AML-193 (cell line): ENCODE measurements around the gene ZBTB16.

ENCODE experiments used
- DNase-seq, 2 experiments: peaks; one replicate each; lab custom pipeline; 2025; lab: John Stamatoyannopoulos, UW

The ZBTB16 gene

DNA sequence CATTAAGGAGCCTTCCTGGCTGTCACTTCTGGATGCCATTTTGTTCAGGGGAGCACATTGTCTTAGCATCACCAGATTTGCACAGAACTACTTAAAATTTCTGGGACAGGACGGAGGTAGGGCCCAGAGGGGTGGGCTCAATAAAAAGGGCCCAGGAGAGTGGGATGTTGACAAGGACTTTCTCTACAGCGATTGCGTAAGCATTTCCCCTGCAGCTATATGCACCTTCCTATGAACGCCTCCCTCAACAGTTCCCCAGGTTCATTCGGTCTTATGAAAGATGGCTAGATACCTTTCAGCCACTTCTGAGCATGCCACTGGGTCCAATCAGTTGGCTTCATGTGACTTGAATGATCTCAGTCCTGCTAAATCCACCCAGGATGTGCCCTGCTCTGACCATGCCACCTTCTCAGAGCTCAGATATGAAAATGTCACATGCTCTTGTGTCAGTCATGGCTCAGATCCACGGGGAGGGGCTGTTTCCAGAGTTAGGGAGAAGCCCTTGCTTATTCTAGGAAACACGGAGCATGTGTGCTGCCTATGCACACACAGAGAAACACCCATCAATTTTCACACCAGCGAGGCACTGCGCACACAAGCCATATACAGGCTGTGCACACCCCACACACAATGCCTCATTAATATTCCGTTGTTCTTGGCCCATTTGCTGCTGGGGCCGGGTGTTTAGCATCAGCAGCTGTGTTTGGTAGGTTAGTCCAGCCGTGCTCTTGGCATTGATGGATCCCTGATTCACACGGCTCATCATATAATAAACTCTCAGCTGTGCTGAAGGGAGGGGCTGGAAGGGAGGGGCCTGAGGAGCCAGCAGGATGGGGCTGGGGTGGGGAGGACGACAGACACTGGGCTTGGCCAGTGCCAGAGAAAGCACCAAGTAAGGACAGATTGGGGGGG is 184.2 kb downstream of the ZBTB16 start:
- no peak for DNase-seq

DNA sequence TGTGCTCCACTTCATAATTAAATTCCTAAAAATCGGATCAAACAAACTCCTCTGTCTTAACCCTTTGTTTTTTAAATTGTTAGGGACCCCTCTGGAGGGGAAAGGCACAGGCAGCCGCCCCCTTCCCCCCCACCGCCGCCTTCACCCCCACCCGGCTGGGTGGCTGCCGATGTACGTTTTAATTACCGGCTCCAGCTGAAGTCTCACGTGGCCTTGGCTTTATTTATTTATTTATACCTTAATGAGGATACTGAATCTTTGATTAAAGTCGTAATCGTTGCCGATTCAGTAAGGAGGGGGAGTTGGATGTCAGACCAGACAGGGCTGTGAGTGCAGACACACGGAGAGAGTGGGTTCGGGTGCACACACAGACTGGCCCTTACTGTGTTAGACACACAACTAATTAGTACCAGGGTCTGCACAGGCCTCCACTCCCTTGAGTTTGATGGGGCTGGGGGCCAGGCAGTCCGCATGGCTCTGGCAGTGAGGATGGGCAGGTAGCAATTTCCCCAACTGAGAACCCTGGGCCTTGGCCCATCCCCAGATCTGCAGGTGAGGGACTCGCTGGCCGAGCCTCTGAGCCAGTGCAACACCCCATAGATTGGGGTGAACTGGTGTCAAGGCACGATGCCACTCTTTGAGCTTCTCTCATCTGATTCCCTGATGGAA is 185.3 kb downstream of the ZBTB16 start:
- no peak for DNase-seq

DNA sequence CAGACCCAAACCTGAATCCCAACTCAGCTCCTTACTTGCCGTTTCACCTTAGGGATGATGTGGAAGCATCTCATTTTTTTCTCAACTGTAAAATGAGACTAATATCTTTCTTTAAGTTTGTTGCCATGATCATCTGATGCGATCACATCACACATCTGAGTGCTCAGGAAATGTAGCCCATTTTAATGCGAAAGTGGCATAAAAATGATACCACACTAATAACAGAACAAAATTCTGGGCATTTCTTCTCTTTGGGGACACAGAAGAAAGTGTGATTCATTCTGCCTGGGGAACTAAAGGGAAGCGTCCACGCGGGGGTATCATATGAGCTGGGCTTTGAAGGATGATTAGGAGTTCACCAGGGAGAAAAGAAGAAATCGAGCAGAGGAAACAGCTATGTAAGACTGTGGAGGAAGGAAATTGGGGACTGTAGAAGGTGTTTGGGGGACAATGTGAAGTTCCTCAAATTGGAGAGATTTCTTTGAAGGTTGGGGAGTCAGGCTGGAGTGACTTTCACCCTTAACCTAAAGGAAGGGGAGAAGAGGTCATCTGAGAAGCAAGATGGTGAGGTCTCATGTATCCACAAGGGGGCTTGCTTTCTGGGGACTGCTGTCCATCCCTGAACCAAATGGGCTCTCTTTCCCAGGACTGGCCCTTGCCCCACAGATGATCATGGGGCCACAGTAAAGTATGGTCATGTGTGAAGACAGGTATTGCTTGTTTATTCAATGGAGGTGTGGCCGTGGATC is 187.0 kb downstream of the ZBTB16 start:
- DNase-seq: no peak

DNA sequence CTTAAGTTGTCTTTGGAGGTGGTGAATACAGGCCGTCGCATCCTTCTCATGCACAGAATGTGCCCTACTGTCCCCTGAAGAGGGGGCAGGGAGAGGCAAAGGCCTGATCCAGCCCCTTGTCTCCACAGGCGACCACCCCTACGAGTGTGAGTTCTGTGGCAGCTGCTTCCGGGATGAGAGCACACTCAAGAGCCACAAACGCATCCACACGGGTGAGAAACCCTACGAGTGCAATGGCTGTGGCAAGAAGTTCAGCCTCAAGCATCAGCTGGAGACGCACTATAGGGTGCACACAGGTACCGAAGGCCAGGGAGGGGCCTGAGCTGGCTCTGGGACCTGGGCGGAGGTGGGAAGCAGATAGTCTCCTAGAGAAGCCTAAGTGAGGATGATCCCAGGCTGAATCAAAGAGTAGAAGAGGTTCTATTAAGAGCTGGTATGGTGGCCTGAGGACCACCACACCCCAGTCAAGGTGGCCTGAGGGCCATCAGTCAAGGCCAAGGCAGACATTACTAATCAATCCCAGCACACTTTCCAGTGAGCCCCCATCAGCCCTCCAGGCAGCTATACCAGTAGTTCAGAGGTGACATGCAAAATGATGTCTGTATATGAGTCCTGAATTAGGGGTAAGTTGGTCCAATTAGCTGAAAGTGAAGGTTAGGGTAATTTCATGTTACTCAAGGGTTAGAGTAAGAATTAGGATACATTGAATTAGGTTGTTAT is 187.7 kb downstream of the ZBTB16 start:
- no peak for DNase-seq

DNA sequence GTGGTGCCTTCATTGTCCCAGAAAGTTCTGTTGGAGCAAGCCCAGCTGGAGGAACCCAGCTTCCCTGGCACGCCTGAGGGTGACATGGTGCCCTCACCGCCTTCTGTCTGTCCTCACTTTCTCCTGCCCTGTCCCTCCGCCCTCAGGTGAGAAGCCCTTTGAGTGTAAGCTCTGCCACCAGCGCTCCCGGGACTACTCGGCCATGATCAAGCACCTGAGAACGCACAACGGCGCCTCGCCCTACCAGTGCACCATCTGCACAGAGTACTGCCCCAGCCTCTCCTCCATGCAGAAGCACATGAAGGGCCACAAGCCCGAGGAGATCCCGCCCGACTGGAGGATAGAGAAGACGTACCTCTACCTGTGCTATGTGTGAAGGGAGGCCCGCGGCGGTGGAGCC is 190.7 kb downstream of the ZBTB16 start:
- no peak for DNase-seq

DNA sequence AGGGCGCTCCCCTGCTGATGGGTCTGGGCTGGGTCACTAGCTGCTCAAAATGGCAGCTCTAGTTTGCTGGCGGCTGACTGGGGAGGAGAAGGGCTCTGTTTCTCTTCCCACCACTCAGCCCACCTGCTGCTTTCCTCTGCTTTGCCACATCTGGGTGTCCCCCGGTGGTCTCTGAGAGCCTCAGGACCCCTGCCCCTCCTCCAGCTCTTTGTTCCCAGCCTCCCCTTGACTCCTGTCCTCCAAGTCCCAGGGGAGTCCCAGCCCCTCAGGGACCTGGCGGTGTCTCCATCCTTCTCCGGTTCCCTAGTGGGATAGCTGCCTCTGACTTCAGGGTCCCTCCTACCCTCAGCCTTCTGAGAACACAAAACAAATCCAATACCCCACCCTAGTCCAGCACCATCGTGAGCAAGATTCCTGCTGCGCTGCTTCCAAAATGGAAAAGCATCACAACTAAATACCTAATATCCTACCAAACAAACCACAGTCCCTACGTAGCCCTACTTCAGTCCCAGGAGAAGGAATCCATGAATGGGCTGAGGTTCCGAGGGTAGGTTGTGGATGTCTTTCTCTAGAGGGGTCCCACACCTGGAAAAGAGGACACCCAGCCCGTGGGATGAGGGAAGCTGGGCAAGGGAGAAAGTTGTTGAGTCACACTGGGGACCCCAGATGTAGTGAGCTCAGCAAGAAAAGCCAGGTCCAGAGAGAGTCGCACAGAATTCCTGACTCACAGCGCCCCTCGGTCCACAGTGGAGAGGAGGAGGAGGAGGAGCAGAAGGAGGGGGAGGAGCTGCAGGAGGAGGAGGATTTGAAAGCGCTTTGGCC is 191.7 kb downstream of the ZBTB16 start:
- no peak for DNase-seq

DNA sequence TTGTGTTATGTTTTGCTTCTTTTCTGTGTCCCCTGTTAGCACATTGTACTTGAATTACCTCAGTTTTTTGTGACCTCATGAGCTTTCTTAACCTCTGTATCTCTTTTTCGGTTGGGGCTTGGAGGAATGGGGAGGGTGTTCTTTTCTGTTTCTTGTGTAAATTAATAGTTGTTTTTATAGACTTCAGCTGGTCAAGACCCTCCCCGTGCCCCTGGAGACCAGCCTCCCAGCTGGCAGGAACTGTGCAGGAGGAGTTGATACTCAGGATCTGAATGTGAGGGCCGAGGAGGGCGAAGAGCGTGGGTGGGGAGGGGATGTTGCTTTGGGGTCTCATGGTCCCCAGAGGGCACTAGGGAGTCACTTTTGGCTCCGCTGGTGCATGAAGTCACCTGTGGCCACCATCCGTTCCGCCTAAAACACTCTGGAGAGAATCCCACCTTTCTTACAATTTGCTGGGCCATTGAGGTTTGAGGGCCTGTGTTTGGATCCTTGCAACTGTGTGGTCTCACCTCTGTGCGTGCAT is 192.4 kb downstream of the ZBTB16 start:
- DNase-seq: no peak

DNA sequence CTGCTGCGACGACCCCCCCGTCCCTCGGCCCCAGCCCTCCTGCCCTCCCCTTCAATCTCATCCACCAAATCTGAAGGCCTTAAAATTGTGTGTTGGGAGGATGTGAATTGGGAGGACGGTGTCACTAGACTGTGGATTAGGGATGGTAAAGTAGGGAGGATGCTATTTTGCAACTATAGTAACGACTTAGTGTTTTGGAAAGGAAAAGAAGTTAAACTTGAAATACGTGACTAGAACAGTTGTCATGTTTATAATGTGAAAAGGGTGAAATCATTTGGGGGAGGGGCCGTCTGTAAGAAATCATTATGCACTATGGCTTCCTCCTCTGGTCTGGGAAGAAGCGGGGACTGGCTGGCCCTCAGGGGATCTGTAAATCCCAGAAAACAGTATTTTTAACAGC is 193.3 kb downstream of the ZBTB16 start:
- DNase-seq: no peak

DNA sequence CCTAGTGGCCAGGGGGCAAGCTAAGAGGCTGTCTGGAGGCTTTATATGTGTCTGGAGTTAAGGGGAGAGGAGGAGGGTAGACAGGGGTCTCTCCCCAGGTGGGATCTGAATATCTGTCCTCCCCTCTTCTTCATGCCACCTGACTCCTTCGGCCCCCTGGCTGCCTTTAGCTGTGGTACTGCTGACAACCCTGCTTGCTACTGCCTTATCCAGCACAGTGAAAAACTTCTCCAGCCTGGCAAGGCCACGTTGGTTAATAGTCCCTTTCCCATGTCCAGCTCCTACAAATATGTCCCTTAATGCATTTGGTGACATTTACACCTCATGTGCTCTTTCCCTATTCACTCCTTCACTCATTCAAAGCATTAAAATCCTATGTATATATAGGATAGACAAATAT is 194.3 kb downstream of the ZBTB16 start:
- DNase-seq: no peak

DNA sequence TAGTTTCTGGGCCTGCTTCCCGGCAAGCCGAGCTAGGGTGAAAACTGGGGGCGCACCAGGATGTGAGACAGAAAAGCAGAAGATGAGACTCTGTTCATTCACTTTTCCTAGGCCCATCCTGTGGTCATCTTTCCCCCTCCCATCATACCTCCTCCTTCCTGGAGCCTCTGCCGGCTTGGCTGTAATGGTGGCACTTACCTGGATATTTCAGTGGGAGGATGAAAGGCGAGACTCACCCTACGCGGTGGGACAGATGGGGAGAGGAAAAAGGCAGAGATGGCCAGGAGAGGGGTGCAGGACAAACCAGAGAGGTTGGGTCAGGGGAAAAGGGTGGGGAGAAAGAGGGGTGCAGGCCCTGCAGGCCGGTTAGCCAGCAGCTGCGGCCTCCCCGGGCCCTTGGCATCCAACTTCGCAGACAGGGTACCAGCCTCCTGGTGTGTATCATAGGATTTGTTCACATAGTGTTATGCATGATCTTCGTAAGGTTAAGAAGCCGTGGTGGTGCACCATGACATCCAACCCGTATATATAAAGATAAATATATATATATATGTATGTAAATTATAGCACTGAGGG is 195.1 kb downstream of the ZBTB16 start:
- DNase-seq: no peak

DNA sequence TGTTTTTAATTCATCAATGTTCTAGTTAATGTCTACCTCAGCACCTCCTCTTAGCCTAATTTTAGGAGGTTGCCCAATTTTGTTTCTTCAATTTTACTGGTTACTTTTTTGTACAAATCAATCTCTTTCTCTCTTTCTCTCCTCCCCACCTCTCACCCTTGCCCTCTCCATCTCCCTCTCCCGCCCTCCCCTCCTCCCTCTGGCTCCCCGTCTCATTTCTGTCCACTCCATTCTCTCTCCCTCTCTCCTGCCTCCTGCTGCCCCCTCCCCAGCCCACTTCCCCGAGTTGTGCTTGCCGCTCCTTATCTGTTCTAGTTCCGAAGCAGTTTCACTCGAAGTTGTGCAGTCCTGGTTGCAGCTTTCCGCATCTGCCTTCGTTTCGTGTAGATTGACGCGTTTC is 195.8 kb downstream of the ZBTB16 start:
- DNase-seq: no peak

DNA sequence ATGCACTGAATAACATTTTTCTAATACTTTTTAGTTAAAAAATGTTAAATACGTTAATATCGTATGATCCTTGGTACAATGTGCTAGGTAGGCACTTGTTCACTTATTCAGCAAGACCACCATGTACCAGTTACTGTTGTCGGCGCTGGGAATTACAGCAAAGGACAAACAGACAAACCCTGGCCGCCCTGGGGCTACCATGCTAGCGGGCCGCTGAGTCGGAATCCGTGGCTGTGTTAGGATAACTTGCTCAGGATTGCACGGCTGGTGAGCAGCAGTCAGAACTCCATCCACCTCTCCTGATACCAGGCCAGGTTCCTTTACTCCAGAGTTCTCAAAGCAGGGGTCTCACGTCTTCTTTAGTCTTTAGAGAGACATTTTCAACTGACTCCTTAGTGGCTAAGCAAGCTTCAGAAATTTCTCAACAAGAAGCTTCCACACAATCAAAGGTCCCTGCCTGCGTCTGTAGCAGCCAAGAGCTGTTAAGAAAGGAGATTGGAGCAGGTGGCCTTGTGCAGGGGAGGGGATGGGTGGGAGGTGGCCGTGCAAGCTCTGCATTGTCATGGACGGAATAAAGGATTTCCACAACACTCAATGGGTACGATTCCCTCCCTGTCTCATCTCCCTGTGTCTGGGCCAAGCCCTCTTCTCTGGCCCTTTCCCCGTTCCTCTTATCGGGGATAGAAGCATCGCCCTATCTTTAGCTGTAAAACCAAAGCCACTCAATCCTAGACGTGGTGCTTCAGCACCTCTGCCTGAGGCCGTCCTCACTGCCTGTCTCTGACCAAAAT is 196.9 kb downstream of the ZBTB16 start:
- no peak for DNase-seq

DNA sequence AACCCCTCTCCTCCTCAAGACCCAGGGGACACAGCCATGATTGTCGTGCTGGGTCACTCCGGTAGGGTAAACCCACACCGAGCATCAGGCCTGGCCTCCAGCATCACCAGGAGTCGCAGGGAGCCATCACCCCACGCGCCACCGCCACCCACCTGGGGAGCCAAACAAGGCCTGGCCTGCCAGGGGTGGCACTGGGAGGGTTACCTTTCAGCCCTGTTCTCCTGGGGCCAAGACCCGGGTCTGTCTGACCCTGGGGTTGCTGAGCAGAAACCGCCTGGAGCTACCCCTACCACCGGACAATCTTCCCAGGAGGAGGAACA is 197.4 kb downstream of the ZBTB16 start:
- DNase-seq: no peak

DNA sequence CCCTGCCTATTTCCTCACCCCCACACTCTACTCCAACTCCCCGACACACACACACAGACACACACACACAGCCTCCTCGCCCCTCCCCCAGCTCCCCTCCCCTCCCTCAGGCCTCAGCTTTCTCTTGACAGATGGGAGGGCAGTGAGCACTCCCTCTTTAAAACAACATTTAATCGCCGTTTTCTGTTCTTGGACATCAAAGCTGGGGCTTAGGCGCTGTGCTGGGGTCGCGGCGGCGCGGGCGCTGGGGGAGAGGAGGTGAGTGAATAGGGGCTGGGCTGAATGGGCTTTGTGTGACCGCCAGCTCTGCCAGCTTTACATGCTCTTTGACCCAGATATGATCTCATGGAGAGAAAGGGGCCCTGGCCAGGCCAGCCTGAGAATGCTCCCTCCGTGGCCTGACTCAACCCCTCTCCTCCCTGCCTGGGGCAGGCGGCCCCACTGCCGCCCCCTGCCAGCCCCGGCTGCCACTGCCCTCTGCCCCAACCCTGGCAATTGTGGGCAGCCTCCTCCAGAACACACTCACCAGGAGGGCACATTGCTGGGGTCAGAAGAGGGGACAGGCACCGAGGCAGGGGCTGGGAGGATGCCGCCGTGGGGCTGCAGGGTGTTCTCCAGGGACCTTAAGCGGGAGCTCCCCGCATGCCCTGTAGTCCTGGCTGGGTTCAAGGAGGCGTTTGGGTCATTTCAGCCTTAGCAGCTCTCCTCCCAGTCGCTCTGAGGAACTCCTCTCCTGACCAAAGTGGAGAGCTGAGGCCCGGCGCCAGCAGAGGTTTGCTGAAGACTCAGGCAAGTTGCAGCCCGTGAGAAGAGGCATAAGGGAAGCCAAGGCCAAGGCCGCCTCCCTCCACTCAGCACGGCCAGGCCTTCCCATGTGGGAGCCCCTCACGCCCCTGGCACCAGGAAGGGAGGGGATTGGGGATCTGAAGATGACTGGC is 198.4 kb downstream of the ZBTB16 start:
- DNase-seq: no peak

DNA sequence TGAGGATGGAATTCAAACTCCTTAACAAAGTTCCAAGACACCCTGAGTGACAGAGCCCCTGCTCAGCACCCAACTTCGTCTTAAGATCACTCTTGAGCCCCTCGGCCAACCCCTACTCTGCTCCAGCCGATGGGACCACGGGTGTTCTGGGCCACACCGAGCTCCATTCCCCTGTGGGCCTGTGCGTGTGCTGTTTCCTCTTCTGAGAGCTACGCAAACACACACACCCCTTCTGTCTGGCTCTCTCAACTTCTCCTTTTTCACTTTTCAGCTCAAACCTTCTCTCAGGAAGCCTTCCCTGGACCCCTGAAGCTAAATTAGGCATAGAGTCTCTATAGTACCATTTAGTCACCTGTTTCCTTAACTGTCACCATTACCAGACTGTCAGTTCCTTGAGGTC is 199.2 kb downstream of the ZBTB16 start:
- DNase-seq: no peak

DNA sequence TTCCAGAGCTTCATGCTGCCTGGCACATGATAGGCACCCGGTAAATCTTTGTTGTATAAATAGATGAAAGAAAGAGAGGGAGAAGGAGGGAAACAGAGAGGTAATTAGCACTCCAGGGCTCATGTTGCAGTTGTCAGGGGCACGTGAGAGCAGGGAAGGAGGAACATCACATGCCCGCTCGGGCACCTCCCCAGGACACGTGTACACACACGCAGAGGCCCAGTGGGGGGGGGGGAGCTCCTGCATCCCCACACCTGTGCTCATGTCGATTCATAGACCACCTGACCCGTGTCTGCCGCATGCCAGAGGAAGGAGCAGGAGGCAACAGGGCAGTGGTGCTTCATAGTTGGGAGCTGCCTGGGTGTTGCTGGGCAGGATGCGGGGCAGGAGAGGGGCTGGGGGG is 199.6 kb downstream of the ZBTB16 start:
- no peak for DNase-seq

DNA sequence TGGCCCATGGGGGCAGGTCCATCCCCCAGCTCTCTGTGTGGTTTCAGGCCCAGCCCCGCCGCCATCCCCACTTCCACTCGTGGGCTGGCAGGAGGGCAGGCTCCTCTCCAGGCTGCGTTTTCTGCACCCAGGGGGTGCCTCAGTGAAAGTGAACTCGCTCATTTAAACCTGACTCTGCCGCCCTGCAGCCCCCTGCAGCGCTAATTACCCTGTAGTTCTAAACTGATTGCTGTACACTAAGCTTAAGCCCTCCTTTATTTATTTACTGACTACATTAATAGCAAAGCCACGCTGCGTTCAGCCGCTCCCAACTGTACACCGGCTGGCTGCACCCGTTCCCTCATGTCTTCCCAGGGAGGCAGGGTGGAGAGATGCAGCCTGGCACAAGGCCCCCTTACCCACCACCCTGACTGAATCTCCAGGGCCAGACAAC is 200.1 kb downstream of the ZBTB16 start:
- DNase-seq: no peak

DNA sequence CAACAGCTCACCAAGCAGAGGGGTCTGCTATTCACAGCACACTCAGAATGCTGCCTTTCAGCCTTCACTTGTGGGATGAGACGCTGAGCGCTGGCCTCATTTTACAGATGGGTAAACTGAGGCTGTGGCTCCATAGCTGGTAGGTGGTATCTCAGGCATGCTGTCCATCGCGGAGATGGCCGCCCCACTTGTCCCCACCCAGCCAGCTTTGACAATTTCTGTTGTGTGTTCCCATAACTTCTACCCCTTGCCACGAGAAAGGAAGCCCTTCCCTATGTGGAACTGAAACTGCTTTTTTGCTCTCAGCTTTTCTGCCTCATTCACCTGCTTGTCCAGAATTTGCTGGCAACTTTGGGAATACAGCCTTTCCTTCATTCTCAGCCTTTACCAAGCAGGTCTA is 200.6 kb downstream of the ZBTB16 start:
- no peak for DNase-seq

DNA sequence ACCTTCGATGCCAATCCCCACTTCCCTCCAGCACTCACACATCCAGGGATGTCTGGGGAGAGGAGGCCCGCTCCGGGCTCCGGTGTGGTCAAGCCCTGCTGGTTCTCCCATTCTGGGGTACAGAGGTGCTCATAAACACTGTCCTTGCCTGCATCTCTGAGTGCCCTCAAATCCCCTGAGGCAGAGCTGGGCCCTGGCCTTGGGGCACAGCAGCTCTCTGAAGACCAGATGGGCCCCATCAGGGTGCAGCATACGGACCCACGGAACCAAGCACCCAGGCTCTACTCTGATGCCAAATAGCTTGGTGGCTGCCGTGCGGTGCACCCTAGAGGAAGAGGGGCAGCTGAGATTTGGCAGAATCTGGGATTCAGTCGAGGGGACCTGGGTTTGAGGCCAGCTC is 201.0 kb downstream of the ZBTB16 start:
- DNase-seq: no peak
